Chondrocyte (in vitro differentiated cells): ENCODE measurements around the gene GPR34. TPM values are rescaled to one million over a fixed set of nuclear protein-coding genes. Genes with fewer than 3 reads are reported as not detected.
A peak's percentile ranks its signal among the peaks of the same experiment; 100 is the strongest.

Source experiments
- DNase-seq: peaks from one replicate; pipeline ENCODE4 v3.0.0; 2021; ENCODE audit warnings: mixed read lengths, low spot score
- H3K27ac Mint-ChIP-seq: one replicate; pipeline ENCODE4 v1.8.0; 2021; ENCODE audit warnings: mild to moderate bottlenecking, moderate library complexity, mixed read lengths; ENCODE audit not compliant: unreplicated experiment
- H3K27me3 Mint-ChIP-seq: 2 replicates; pipeline ENCODE4 v1.8.0; 2021; ENCODE audit warnings: low read depth, mixed read lengths
- H3K36me3 Mint-ChIP-seq: 2 replicates; pipeline ENCODE4 v1.8.0; 2021; ENCODE audit warnings: low read depth, mixed read lengths
- H3K4me1 Mint-ChIP-seq: 2 replicates; pipeline ENCODE4 v1.8.0; 2021; ENCODE audit warnings: low read depth, mild to moderate bottlenecking, mixed read lengths
- H3K4me3 Mint-ChIP-seq: one replicate; pipeline ENCODE4 v1.8.0; 2021; ENCODE audit warnings: mild to moderate bottlenecking, moderate library complexity, mixed read lengths; ENCODE audit not compliant: unreplicated experiment
- H3K9me3 Mint-ChIP-seq: 2 replicates; pipeline ENCODE4 v1.8.0; 2021; ENCODE audit warnings: low read depth, mixed read lengths
- total RNA-seq: library from RNA; stranded (reverse); gene quantifications from 3 replicates; pipeline ENCODE4 v1.2.1, GENCODE V29; 2021
- TF ChIP-seq, protein P1 (sequence below): fragments of 200-600 bp; sonication (generic); IDR thresholded peaks from 2 replicates; pipeline ENCODE4 v1.5.0; 2021; ENCODE audit warnings: antibody characterized with exemption, mild to moderate bottlenecking, moderate library complexity

GPR34 gene
- total RNA-seq, 1 donor from 2014 or later: not detected

GRCh38 chrX:41661366-41662095, 27.2 kb upstream of the GPR34 start:
- no peak overlapping the region for H3K4me3 Mint-ChIP-seq
- peaks cover 51% of the 10 kb centered on the region for H3K4me1 Mint-ChIP-seq
- peak overlapping the region; percentile 79 for H3K27ac Mint-ChIP-seq
- no peak for DNase-seq
- H3K9me3 Mint-ChIP-seq: peaks cover 10% of the 10 kb centered on the region
- TF ChIP-seq, protein P1, sequence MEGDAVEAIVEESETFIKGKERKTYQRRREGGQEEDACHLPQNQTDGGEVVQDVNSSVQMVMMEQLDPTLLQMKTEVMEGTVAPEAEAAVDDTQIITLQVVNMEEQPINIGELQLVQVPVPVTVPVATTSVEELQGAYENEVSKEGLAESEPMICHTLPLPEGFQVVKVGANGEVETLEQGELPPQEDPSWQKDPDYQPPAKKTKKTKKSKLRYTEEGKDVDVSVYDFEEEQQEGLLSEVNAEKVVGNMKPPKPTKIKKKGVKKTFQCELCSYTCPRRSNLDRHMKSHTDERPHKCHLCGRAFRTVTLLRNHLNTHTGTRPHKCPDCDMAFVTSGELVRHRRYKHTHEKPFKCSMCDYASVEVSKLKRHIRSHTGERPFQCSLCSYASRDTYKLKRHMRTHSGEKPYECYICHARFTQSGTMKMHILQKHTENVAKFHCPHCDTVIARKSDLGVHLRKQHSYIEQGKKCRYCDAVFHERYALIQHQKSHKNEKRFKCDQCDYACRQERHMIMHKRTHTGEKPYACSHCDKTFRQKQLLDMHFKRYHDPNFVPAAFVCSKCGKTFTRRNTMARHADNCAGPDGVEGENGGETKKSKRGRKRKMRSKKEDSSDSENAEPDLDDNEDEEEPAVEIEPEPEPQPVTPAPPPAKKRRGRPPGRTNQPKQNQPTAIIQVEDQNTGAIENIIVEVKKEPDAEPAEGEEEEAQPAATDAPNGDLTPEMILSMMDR: no peak
- H3K36me3 Mint-ChIP-seq: peaks cover 8% of the 10 kb centered on the region
- no peaks in the 10 kb centered on the region for H3K27me3 Mint-ChIP-seq

DNA sequence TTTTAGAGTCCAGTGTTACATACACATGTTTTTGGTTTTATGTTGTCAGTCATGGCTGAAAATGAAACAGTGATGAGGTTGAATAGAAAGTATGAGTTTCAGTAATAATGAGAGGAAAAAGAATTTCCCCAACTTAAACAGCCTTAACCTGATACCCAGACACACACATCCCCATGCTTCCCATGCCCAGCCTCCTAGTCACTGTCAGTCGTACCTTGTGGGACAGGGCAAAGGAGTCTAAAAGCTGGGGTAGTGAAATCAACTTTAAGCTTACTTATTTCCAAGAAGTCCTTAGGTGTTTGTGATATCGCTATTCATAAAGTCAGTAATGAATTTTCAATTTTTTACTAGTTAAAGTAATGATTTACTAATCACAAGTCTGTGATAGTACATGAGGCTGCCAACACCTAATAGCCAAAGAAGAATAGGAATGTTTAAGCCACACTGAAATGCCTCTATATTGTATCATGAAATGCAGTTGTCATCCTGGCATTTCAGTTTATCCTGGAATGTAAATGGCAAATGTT, 24.3 kb upstream of the GPR34 start:
- H3K27me3 Mint-ChIP-seq: no peaks in the 10 kb centered on the region
- H3K9me3 Mint-ChIP-seq: peaks cover 12% of the 10 kb centered on the region
- H3K36me3 Mint-ChIP-seq: no peaks in the 10 kb centered on the region
- H3K4me3 Mint-ChIP-seq: no peak overlapping the region
- H3K4me1 Mint-ChIP-seq: peaks cover 56% of the 10 kb centered on the region
- DNase-seq: no peak
- H3K27ac Mint-ChIP-seq: peak overlapping the region; percentile 88
- TF ChIP-seq, protein P1: no peak

- H3K36me3 Mint-ChIP-seq: no peaks in the 10 kb centered on the region
- peak overlapping the region; percentile 88 for H3K27ac Mint-ChIP-seq
- no peak overlapping the region for H3K4me3 Mint-ChIP-seq
- peaks cover 56% of the 10 kb centered on the region for H3K4me1 Mint-ChIP-seq
- DNase-seq: no peak
- H3K27me3 Mint-ChIP-seq: no peaks in the 10 kb centered on the region
- TF ChIP-seq, protein P1: no peak
- peaks cover 12% of the 10 kb centered on the region for H3K9me3 Mint-ChIP-seq
Measured at GRCh38 chrX:41664908-41665307, 23.9 kb upstream of the GPR34 start.

GRCh38 chrX:41665686-41666085, 23.1 kb upstream of the GPR34 start:
- H3K9me3 Mint-ChIP-seq: peaks cover 12% of the 10 kb centered on the region
- peak overlapping the region; percentile 88 for H3K27ac Mint-ChIP-seq
- H3K27me3 Mint-ChIP-seq: no peaks in the 10 kb centered on the region
- H3K4me1 Mint-ChIP-seq: peaks cover 56% of the 10 kb centered on the region
- no peaks in the 10 kb centered on the region for H3K36me3 Mint-ChIP-seq
- TF ChIP-seq, protein P1: no peak
- no peak overlapping the region for H3K4me3 Mint-ChIP-seq
- DNase-seq: no peak

- Mint-ChIP-seq H3K27me3 (no peaks in the 10 kb centered on the region), H3K27ac (peak overlapping the region; percentile 88), H3K4me1 (peaks cover 52% of the 10 kb centered on the region), H3K36me3 (no peaks in the 10 kb centered on the region), H3K4me3 (no peak overlapping the region), H3K9me3 (peaks cover 12% of the 10 kb centered on the region)
- DNase-seq: no peak
- TF ChIP-seq, protein P1: no peak
Measured at GRCh38 chrX:41666251-41666650, 22.5 kb upstream of the GPR34 start.
